ENCODE measurements around the gene FASN. TPM values are rescaled to one million over a fixed set of nuclear protein-coding genes. Genes with fewer than 3 reads are reported as not detected.

Gene FASN
- total and polyA plus RNA-seq, 2 donors = 12.3 to 19.0 TPM

GRCh38 chr17:82063424-82064415 is 34.3 kb downstream of the FASN start:
- 91% methylated on average over 20 of the region's 20 CpGs for WGBS
- no peak for DNase-seq (ENCODE audit: low read depth in 6 of 9, low spot score in 9 of 9)
- peaks cover 17% of the 10 kb centered on the region in 2 donors for H3K4me1 ChIP-seq (ENCODE audit: control insufficient read depth in 2 of 2, insufficient read depth in 2 of 2, low read length in 2 of 2)

GRCh38 chr17:82062984-82063368 is 35.1 kb downstream of the FASN start:
- no peaks in the 10 kb centered on the region for H3K27me3 ChIP-seq (ENCODE audit: control insufficient read depth in 2 of 2, insufficient read depth in 1 of 2, low read length in 1 of 2)
- no peak overlapping the region for H3K4me3 ChIP-seq (ENCODE audit: low read length in 2 of 2)
- no peak for DNase-seq (ENCODE audit: low read depth in 6 of 9, low spot score in 9 of 9)
- H3K4me1 ChIP-seq (ENCODE audit: control insufficient read depth in 2 of 2, insufficient read depth in 2 of 2, low read length in 2 of 2) = peaks cover 17% of the 10 kb centered on the region in 2 donors
- H3K27ac ChIP-seq (ENCODE audit: low read depth in 1 of 2, low read length in 1 of 2) = no peak overlapping the region
- H3K9me3 ChIP-seq (ENCODE audit: control insufficient read depth in 2 of 2, insufficient read depth in 1 of 2, low read length in 1 of 2) = peaks cover 0 to 4% of the 10 kb centered on the region in 2 donors
- H3K36me3 ChIP-seq (ENCODE audit: control insufficient read depth in 2 of 2, insufficient read depth in 2 of 2, low read length in 1 of 2) = peaks cover 53 to 61% of the 10 kb centered on the region in 2 donors
- 99% methylated on average over 9 of the region's 9 CpGs for WGBS

More at GRCh38 chr17:82063424-82064415, 34.3 kb downstream of the FASN start:
- no peak overlapping the region for H3K4me3 ChIP-seq (ENCODE audit: low read length in 2 of 2)
- no peaks in the 10 kb centered on the region for H3K27me3 ChIP-seq (ENCODE audit: control insufficient read depth in 2 of 2, insufficient read depth in 1 of 2, low read length in 1 of 2)
- H3K9me3 ChIP-seq (ENCODE audit: control insufficient read depth in 2 of 2, insufficient read depth in 1 of 2, low read length in 1 of 2) = peaks cover 0 to 4% of the 10 kb centered on the region in 2 donors
- no peak overlapping the region for H3K27ac ChIP-seq (ENCODE audit: low read depth in 1 of 2, low read length in 1 of 2)
- H3K36me3 ChIP-seq (ENCODE audit: control insufficient read depth in 2 of 2, insufficient read depth in 2 of 2, low read length in 1 of 2) = peaks cover 46 to 53% of the 10 kb centered on the region in 2 donors

- Histone ChIP-seq H3K27ac (ENCODE audit: low read depth in 1 of 2, low read length in 1 of 2) (no peak overlapping the region), H3K27me3 (ENCODE audit: control insufficient read depth in 2 of 2, insufficient read depth in 1 of 2, low read length in 1 of 2) (no peaks in the 10 kb centered on the region), H3K4me3 (ENCODE audit: low read length in 2 of 2) (no peak overlapping the region), H3K36me3 (ENCODE audit: control insufficient read depth in 2 of 2, insufficient read depth in 2 of 2, low read length in 1 of 2) (peaks cover 60 to 67% of the 10 kb centered on the region in 2 donors), H3K9me3 (ENCODE audit: control insufficient read depth in 2 of 2, insufficient read depth in 1 of 2, low read length in 1 of 2) (peaks cover 0 to 4% of the 10 kb centered on the region in 2 donors), H3K4me1 (ENCODE audit: control insufficient read depth in 2 of 2, insufficient read depth in 2 of 2, low read length in 2 of 2) (peaks cover 17% of the 10 kb centered on the region in 2 donors)
- no peak for DNase-seq (ENCODE audit: low read depth in 6 of 9, low spot score in 9 of 9)
- WGBS = 96% methylated on average over 24 of the region's 24 CpGs
Measured at GRCh38 chr17:82062076-82062983, 35.7 kb downstream of the FASN start.

GRCh38 chr17:82061047-82061925 is 36.8 kb downstream of the FASN start:
- 98% methylated on average over 34 of the region's 34 CpGs for WGBS
- DNase-seq (ENCODE audit: low read depth in 6 of 9, low spot score in 9 of 9) = no peak
- H3K27me3 ChIP-seq (ENCODE audit: control insufficient read depth in 2 of 2, insufficient read depth in 1 of 2, low read length in 1 of 2) = no peaks in the 10 kb centered on the region

GRCh38 chr17:82060614-82061013 is 37.4 kb downstream of the FASN start:
- Histone ChIP-seq H3K4me1 (ENCODE audit: control insufficient read depth in 2 of 2, insufficient read depth in 2 of 2, low read length in 2 of 2) (peaks cover 9% of the 10 kb centered on the region in 2 donors), H3K27me3 (ENCODE audit: control insufficient read depth in 2 of 2, insufficient read depth in 1 of 2, low read length in 1 of 2) (no peaks in the 10 kb centered on the region), H3K4me3 (ENCODE audit: low read length in 2 of 2) (no peak overlapping the region), H3K9me3 (ENCODE audit: control insufficient read depth in 2 of 2, insufficient read depth in 1 of 2, low read length in 1 of 2) (no peaks in the 10 kb centered on the region), H3K36me3 (ENCODE audit: control insufficient read depth in 2 of 2, insufficient read depth in 2 of 2, low read length in 1 of 2) (peaks cover 77 to 83% of the 10 kb centered on the region in 2 donors), H3K27ac (ENCODE audit: low read depth in 1 of 2, low read length in 1 of 2) (no peak overlapping the region)
- no peak for DNase-seq (ENCODE audit: low read depth in 6 of 9, low spot score in 9 of 9)
- 92% methylated on average over 14 of the region's 14 CpGs for WGBS

More at GRCh38 chr17:82061047-82061925, 36.8 kb downstream of the FASN start:
- Histone ChIP-seq H3K9me3 (ENCODE audit: control insufficient read depth in 2 of 2, insufficient read depth in 1 of 2, low read length in 1 of 2) (peaks cover 0 to 4% of the 10 kb centered on the region in 2 donors), H3K4me1 (ENCODE audit: control insufficient read depth in 2 of 2, insufficient read depth in 2 of 2, low read length in 2 of 2) (peaks cover 14% of the 10 kb centered on the region in 2 donors), H3K36me3 (ENCODE audit: control insufficient read depth in 2 of 2, insufficient read depth in 2 of 2, low read length in 1 of 2) (peaks cover 70 to 76% of the 10 kb centered on the region in 2 donors), H3K4me3 (ENCODE audit: low read length in 2 of 2) (no peak overlapping the region), H3K27ac (ENCODE audit: low read depth in 1 of 2, low read length in 1 of 2) (no peak overlapping the region)

- no peak overlapping the region for H3K27ac ChIP-seq (ENCODE audit: low read depth in 1 of 2, low read length in 1 of 2)
- no peaks in the 10 kb centered on the region for H3K9me3 ChIP-seq (ENCODE audit: control insufficient read depth in 2 of 2, insufficient read depth in 1 of 2, low read length in 1 of 2)
- H3K4me3 ChIP-seq (ENCODE audit: low read length in 2 of 2) = no peak overlapping the region
- no peak for DNase-seq (ENCODE audit: low read depth in 6 of 9, low spot score in 9 of 9)
- H3K27me3 ChIP-seq (ENCODE audit: control insufficient read depth in 2 of 2, insufficient read depth in 1 of 2, low read length in 1 of 2) = no peaks in the 10 kb centered on the region
- H3K4me1 ChIP-seq (ENCODE audit: control insufficient read depth in 2 of 2, insufficient read depth in 2 of 2, low read length in 2 of 2) = peaks cover 7 to 9% of the 10 kb centered on the region in 2 donors
- peaks cover 83 to 89% of the 10 kb centered on the region in 2 donors for H3K36me3 ChIP-seq (ENCODE audit: control insufficient read depth in 2 of 2, insufficient read depth in 2 of 2, low read length in 1 of 2)
- WGBS = 97% methylated on average over 16 of the region's 16 CpGs
Measured at GRCh38 chr17:82060001-82060380, 38.0 kb downstream of the FASN start.

- no peak overlapping the region for H3K4me3 ChIP-seq (ENCODE audit: low read length in 2 of 2)
- WGBS = 96% methylated on average over 19 of the region's 19 CpGs
- H3K4me1 ChIP-seq (ENCODE audit: control insufficient read depth in 2 of 2, insufficient read depth in 2 of 2, low read length in 2 of 2) = peaks cover 2 to 3% of the 10 kb centered on the region in 2 donors
- no peak for DNase-seq (ENCODE audit: low read depth in 6 of 9, low spot score in 9 of 9)
- no peaks in the 10 kb centered on the region for H3K27me3 ChIP-seq (ENCODE audit: control insufficient read depth in 2 of 2, insufficient read depth in 1 of 2, low read length in 1 of 2)
- no peak overlapping the region for H3K27ac ChIP-seq (ENCODE audit: low read depth in 1 of 2, low read length in 1 of 2)
- H3K36me3 ChIP-seq (ENCODE audit: control insufficient read depth in 2 of 2, insufficient read depth in 2 of 2, low read length in 1 of 2) = peaks cover 88 to 95% of the 10 kb centered on the region in 2 donors
- H3K9me3 ChIP-seq (ENCODE audit: control insufficient read depth in 2 of 2, insufficient read depth in 1 of 2, low read length in 1 of 2) = no peaks in the 10 kb centered on the region
Measured at GRCh38 chr17:82059272-82060000, 38.6 kb downstream of the FASN start.

GRCh38 chr17:82058855-82059249 is 39.2 kb downstream of the FASN start:
- DNase-seq (ENCODE audit: low read depth in 6 of 9, low spot score in 9 of 9) = no peak
- H3K4me1 ChIP-seq (ENCODE audit: control insufficient read depth in 2 of 2, insufficient read depth in 2 of 2, low read length in 2 of 2) = no peaks in the 10 kb centered on the region
- H3K36me3 ChIP-seq (ENCODE audit: control insufficient read depth in 2 of 2, insufficient read depth in 2 of 2, low read length in 1 of 2) = peaks cover 94% of the 10 kb centered on the region in 2 donors
- no peak overlapping the region for H3K27ac ChIP-seq (ENCODE audit: low read depth in 1 of 2, low read length in 1 of 2)
- 98% methylated on average over 10 of the region's 10 CpGs for WGBS
- no peaks in the 10 kb centered on the region for H3K9me3 ChIP-seq (ENCODE audit: control insufficient read depth in 2 of 2, insufficient read depth in 1 of 2, low read length in 1 of 2)
- no peak overlapping the region for H3K4me3 ChIP-seq (ENCODE audit: low read length in 2 of 2)
- H3K27me3 ChIP-seq (ENCODE audit: control insufficient read depth in 2 of 2, insufficient read depth in 1 of 2, low read length in 1 of 2) = no peaks in the 10 kb centered on the region

Data from thymus (tissue), 11 donors.